SK-MEL-5 (cell line): ENCODE results near the gene SUSD4. TPM values are rescaled to one million over a fixed set of nuclear protein-coding genes. Genes with fewer than 3 reads are reported as not detected.

Experiments
- DNase-seq: peaks from one replicate; pipeline ENCODE4 v3.0.0-alpha.2; 2016; ENCODE audit warnings: low read depth, low spot score
- in situ Hi-C: cut with HindIII; loops from 2 replicates; pipeline ENCODE4 v1.10.0; 2016; ENCODE audit warnings: low sequenced_read_pairs, high pct_unique_total_duplicates, low pct_unique_long_range_greater_than_20kb
- total RNA-seq: library from RNA; depleted of rRNA; stranded (reverse); fragments of >200 nt; shearing (Covaris generic); gene quantifications from 2 replicates; pipeline ENCODE4 v1.2.3, GENCODE V29; 2014

The SUSD4 gene
- total RNA-seq, 1 experiment from 2014 or later: not detected

DNA sequence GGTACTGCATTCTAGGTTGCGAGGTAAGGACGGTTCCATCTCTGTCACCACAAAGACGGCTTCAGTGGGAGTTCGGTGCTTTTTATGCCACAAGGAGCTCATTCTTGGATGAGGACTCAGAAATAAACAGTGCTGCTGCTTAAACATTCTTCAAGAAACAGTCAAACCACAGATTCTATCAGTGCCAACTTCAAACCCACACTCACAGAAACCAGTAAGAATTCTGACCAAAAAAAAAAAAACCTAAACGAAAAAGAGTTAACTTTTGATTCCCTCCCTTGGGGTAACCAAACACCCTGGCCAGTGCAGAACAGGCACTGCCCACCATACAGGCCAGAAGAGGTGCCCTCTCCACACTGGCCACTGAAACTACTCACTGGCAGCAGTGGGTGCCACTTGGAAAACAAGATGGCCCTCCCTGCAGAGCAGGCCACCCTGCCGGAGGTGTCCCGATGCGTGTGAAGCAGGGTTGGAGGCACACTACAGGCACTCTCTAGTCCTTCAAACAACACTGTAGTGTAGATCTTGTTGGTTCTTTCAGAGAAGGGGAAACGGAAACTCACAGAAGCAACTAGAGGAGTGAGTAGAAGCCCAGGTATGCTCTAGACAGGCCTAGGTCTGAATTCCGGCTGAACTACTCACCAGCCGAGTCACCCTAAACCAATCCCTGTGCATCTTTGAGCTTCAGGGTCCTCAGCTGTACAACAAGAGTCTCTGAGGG, 133.7 kb downstream of the SUSD4 start:
- no peak for DNase-seq
- in situ Hi-C loops: no loop called here

DNA sequence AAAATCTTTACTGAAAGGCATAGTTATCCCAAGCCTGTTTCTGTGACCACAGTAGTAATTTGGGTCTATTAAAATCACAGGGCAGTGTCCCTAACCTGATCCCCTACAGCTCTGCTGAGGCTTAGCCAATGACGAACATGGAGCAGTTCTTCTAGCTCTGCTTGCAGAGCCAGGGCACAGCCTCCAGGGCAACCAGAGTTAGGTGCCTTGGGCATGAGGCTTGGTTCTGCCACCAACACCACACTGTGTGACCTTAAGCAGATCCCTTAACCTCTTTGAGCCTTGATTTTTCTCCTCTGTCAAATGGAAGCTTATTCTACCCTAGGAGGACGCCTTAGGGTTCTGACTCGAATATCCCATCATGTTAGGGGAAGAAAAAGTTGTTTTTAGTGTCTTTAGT, 134.2 kb downstream of the SUSD4 start:
- DNase-seq: no peak
- in situ Hi-C loops: no loop called here

DNA sequence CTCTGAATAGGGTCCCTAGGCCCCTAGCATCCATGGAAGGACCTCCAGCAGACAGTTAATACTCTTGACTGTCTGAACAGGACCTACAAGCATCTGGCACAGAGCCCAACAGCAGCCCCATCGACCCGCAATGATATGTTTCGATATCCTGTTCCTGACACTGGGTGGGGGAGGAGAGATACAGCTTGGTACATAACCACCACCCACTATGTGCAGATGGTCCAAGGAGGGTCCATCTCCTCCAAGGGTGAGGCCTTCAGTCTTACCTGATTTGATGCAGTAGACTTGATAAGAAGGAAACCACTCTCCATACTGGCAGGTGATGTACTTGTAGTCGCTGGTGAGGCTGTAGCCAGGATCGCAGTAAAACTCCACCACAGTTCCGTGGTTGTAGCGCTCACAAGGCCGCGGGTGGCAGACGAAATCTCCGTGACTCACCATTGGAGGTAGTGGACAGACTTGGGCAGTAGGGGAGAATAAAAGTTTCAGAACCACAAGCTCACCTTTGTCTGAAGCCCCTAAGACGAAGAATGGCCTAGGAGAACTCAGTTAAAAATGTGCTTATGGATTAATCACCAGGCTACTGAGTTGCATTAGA, 134.9 kb downstream of the SUSD4 start:
- in situ Hi-C loops: no loop called here
- no peak for DNase-seq

DNA sequence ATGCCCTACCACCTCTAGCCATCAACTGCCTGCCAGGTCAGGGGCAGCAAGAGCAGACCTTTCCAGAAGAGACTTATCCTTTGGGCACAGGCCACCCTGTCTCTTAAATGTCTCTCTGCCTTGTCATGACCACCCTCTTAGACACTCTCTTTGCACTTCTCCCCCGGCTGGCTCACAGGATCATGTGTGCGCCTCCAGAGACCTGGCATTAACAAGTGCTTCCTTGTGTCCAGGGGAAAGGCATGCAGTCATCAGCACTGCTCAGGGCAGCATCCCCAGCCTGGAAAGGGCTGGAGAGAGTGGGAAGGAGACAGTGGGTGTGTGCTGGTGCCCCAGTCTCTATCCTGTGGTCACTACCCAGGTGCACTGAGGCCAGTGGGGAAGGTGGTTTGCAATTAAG, 135.8 kb downstream of the SUSD4 start:
- in situ Hi-C loops: no loop called here
- peak; percentile 21 for DNase-seq

DNA sequence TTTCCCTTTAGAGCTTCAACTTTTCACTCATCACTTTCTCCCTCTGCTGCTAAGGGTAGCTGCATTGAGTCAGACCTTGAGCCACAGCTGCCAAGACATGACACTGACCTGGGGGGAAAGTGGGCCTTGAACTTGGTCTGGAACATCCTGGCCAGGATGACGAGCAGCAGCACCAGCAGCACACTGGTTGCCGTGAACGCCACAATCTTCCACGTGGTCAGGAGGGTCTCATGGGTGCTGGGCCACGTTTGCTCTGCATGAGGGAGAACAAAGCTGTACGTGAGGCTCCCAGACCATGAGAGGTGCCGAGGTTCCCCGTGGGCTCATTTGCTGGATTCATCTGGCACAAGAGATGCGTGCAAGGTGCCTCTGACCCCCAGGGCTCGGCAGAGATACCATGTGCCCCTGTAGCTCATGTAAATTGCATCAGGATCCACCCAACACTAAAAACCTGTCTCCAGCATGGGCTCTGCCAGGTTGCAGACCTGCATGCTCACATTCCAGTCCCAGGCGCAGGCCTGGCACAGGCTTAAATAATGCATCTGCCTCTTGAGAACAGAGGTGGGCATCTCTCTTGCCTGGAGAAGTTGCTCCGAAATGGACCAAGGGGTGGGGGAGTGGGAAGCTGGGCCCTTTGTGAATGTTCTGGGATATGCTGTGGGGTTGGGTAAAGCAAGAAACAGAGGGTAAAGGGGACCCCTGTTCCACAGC, 136.3 kb downstream of the SUSD4 start:
- no peak for DNase-seq
- in situ Hi-C loops: no loop called here

DNA sequence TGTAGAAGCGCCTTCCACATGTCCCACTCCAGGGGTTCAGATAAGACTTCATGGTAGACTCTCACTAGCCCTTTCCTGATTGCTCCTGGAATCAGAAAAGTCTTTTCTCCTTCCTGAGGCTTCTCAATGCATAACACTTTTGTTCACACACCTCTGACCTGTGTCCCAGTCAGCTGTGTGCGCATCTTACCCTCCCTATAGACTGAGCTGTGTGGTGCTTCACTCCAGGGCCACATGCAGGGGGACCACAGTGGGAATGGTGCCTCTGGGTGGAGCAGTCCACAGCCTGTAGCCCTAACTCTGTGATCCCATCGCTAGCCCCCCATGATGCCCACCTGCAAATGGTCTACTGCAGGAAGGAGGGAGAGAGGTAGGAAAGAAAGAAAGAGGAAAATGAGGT, 136.9 kb downstream of the SUSD4 start:
- in situ Hi-C loops: no loop called here
- DNase-seq: no peak

DNA sequence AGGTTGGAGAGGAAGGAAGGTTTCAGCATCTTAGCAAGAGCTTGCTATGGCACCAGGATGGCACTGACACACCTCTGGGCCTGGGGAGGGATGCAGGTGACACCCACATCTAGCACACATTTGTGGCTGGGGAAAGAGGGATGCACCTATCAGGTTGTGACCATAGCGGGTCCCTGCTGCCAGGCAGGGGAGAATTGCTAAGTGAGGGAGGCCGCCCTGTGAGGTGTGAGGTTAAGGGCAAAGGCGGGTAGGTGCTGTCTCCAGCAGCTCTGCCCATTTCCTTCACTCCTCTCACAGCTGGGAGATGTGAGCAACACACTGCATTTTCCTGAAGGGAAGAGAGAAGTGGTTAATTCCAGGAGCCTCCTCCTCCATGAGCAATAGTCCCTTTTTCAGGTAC, 137.7 kb downstream of the SUSD4 start:
- no peak for DNase-seq
- in situ Hi-C loops: no loop called here

DNA sequence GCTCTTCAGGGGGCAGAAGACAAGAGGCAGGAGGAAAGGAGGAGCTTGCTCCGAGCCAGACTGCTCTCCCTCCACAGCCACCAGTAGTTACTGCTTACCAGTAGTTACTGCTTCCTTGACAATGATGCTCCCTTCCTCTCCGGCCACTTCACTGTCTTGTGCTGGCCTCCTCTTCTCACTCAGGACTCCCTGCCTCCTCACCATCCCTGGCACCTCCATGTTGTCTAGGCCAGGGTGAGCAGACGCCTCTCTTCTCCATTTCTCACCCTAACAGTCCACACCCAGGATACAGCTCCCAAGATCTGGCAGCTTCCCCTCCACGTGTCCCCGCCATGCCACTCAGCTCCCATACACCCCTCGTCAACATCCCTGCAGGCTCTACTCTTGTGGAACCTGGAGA, 138.5 kb downstream of the SUSD4 start:
- DNase-seq: no peak
- in situ Hi-C loops: no loop called here

DNA sequence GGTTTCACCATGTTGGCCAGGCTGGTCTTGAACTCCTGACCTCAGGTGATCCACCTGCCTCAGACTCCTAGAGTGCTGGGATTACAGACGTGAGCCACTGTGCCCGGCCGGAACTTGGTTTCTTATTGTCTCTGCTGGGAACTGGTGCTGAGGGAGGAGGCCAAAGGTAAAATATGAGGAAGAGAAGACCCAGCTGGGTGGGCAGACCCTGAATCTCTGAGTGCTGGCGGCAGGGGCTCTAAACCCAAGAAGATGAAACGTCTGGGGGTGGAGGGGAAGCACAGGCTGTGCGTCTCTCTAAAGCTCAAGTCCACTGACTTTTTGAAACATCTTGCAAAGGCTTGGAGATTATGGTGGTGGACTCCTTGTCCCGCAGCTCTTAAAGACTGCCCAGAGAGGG, 138.9 kb downstream of the SUSD4 start:
- in situ Hi-C loops: no loop called here

DNA sequence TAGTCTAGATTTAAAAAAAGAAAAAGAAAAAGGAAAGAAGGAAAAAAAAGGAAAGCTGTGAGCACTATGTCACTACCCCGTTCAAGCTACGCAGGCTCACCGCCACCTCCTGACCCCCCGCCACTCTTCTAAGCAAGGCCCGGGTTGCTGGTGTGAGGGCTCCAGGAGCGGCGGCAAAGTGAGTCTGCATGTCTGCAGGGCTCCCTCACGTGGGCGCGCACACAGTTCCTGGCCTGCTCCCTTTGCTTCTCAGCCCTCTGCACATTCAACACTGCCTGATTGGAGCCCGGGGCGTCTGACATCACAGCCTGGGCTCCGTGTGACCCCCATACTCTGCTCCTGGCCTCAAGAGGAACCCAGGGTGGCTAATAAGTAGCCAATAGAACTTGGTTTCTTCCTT, 139.5 kb downstream of the SUSD4 start:
- in situ Hi-C loops: no loop called here
- no peak for DNase-seq

More for the DNA sequence above, 138.9 kb downstream of the SUSD4 start:
- no peak for DNase-seq

DNA sequence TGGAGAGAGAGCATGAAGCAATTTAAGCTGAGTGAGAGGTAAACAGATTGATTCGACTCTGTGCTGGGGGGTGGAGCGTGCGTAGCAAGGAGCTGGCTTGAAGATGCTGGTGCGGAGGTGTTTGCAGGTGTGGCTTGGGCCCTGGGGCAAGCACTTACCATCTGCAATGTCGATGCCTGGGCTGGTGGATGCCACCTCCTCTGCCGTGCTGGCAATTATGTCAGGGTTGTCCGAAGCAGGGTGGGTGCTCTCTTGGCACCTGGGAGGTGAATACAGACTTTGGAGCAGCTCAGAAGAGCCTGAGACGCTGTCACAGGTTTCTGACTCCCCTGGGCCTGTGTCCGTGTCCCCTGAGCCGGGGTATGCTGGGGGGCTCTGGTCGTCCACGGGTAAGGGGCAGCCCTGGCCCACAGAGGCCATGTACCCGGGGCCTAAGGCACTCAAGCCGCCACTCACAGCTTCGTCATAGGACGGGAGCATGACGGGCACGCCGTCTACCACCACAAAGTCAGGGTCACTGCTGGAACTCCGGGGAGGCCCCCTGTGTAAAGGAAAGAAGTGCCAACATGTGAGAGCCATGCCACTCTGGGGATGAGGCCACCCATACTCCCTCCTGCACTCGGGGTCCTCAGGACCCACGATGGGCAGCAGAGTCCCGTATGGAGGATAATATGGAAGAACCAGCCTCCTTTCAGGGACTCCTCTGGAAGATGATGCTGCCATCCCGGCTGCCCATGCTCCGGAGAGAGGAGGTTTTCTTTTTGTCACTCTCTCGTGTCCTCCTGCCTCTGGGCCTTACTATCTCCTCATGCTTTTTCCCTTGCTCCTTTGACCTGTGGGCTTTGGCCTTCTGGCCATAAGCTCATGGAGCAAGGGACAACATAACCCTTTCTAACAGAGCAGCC, 140.6 kb downstream of the SUSD4 start:
- DNase-seq: no peak
- in situ Hi-C loops: no loop called here

DNA sequence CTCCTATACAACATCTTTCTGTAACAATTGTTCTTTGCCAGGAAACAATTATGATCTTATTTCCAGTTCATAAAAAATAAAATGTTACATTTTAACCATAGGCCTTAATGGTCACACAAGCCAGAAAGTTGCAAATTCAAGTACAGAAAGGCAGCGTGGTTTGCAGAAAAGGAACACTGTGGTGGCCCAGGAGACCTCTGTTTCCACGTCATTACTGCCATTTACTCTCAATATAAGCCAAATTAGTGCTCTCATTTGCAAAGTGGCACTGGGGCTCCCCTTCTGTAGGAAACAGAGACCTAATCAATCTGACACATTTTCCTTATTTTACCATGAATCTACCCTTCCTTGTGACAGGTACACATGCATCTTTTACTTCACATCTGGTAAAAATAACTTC, 141.6 kb downstream of the SUSD4 start:
- in situ Hi-C loops: no loop called here
- DNase-seq: no peak

DNA sequence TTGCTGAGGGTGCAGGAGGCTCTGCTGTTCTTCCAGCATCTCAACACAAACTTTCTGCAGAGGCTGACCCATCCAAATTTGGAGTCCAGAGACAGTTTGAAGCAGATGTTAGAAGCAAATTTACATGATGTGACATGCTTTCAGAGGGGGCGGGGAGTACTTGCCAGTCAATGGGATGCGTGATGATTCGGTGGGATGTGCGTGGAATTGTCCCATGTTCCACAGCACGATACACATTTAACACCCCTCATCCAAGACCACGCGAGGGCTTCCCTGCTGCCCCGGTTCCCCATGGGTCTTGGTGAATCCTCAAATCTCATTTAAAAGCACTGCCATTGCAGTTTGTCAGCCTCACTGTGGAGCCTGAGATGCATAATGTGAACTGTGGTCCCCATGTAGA, 142.3 kb downstream of the SUSD4 start:
- no peak for DNase-seq
- in situ Hi-C loops: no loop called here

DNA sequence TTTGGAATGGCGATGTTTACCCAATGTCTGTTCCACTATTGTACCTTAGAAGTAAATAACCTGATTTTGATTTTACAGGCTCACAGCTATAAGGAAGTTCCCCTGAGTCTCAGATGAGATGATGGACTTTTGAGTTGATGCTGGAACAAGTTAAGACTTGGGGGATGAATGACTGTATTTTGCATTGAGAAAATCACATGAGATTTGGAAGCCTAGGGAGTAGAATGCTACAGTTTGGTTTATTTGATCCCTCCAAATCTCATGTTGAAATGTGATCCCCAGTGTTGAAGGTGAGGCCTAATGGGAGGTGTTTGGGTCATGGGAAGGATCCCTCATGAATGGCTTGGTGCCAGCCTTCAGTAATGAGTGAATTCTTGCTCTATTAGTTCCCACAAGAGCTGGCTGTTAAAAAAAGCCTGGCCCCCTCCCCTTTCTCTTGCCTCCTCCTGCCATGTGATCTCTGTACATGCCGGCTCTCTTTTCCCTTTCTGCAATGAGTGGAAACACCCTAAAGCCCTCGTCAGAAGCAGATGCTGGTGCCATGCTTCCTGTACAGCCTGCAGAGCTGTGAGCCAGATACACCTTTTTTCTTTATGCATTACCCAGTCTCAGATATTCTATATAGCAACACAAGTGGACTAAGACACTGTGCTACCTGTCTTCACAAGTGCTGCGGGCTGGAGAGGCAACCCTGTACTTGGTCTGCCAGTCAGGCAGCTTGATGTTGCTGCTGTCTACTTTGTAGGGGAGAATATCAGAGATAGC, 143.9 kb downstream of the SUSD4 start:
- in situ Hi-C loops: no loop called here
- no peak for DNase-seq

DNA sequence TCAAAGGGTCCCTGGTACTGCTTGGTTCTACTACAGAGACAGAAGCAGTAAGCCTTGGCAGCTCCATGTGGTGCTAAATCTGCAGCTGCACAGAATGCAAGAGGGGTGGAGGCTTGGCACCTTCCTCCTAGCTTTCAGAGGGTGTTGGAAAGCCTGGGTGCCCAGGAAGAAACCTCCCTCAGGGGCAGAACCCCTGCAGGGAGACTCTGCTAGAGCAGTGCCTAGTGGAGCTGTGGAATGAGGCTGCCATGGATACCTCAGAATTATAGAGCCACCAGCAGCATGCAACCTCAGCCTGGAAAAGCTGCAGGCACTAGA, 144.7 kb downstream of the SUSD4 start:
- in situ Hi-C loops: no loop called here

DNA sequence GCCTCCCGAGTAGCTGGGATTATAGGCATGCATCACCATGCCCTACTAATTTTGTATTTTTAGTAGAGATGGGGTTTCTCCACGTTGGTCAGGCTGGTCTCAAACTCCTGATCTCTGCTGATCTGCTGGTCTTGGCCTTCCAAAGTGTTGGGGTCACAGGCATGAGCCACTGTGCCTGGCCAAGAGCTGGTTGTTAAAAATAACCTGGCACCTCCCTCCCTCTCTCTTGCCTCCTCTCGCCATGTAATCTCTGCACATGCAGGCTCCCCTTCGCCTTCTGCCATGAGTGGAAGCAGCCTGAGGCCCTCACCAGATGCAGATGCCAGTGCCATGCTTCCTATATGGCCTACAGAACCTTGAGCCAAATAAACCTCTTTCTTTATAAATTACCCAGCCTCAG, 146.2 kb downstream of the SUSD4 start:
- no peak for DNase-seq
- in situ Hi-C loops: no loop called here

More for the DNA sequence above, 144.7 kb downstream of the SUSD4 start:
- DNase-seq: no peak

DNA sequence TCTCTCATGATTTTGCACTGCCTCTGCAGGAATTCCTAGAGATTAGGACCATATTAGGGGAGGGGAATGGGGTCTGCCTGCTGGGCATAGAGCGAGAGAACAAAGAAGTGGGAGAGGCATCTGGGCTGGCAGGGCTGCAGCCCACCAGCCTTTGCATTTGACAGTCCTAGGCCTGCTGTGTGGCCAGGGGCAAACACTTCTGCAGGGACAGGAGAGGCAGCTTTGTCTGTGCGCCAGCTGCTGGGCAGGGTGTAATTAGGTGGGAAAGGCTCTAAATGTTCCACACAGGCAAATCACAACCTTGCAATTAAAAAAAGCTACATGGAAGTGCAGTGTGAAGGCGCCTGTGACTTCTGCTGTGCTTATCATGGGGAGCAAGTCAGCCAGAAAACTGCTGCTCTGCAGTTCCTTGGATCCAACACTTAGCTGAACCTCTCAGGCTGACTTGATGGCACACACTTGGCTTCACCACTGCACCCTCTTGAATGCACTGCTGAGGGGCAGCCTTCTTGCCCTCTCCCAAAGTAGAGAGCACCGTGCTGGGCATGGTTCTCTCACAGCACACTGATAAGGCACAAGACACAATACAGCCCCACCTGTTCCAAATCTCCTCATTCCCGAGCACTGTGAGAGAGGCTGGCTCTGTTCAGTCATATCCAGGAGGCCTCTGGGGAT, 147.3 kb downstream of the SUSD4 start:
- no peak for DNase-seq
- in situ Hi-C loops: no loop called here
